Measurements from ENCODE around the gene USP27X.

The USP27X gene

GRCh38 chrX:49878834-49879655 is at the start of gene USP27X:
Gene USP27X (plus strand): TSS chrX:49879484. CDS start chrX:49880308, 824 bp downstream.
- peak; percentile 72 for DNase-seq

GRCh38 chrX:49838374-49838773 is 40.9 kb upstream of the USP27X start:
- no peak for DNase-seq

- peak; percentile 85 for DNase-seq
Observed at GRCh38 chrX:49840679-49841078, 38.6 kb upstream of the USP27X start.

- no peak for DNase-seq
Observed at GRCh38 chrX:49842621-49843020, 36.7 kb upstream of the USP27X start.

GRCh38 chrX:49844611-49845010 is 34.7 kb upstream of the USP27X start:
- DNase-seq = peak; percentile 85

GRCh38 chrX:49845701-49846403 is 33.4 kb upstream of the USP27X start:
- no peak for DNase-seq

- no peak for DNase-seq
Observed at GRCh38 chrX:49846522-49846921, 32.8 kb upstream of the USP27X start.

GRCh38 chrX:49848275-49848674 is 31.0 kb upstream of the USP27X start:
- no peak for DNase-seq

- no peak for DNase-seq
Observed at GRCh38 chrX:49850028-49850427, 29.3 kb upstream of the USP27X start.

- no peak for DNase-seq
Observed at GRCh38 chrX:49853661-49854060, 25.6 kb upstream of the USP27X start.

GRCh38 chrX:49856819-49857218 is 22.5 kb upstream of the USP27X start:
- no peak for DNase-seq

GRCh38 chrX:49858341-49858740 is 20.9 kb upstream of the USP27X start:
- DNase-seq = no peak

GRCh38 chrX:49859491-49859890 is 19.8 kb upstream of the USP27X start:
- no peak for DNase-seq

GRCh38 chrX:49860867-49861535 is 18.3 kb upstream of the USP27X start:
- DNase-seq = no peak

- no peak for DNase-seq
Observed at GRCh38 chrX:49862093-49862492, 17.2 kb upstream of the USP27X start.

- DNase-seq = no peak
Observed at GRCh38 chrX:49868739-49869138, 10.5 kb upstream of the USP27X start.

- DNase-seq = peak; percentile 38
Observed at GRCh38 chrX:49876750-49877149, 2.5 kb upstream of the USP27X start.

GRCh38 chrX:49877397-49878101 is 1.7 kb upstream of the USP27X start:
- DNase-seq = no peak

- DNase-seq = no peak
Observed at GRCh38 chrX:49878128-49878833, 1.0 kb upstream of the USP27X start.

GRCh38 chrX:49879656-49880277 is 483 bp downstream of the USP27X start:
- DNase-seq = no peak

- DNase-seq = no peak
Observed at GRCh38 chrX:49880668-49881067, 1.4 kb downstream of the USP27X start.

GRCh38 chrX:49884290-49884862 is 5.1 kb downstream of the USP27X start:
- DNase-seq = peak; percentile 42

All from NCI-H1436 (cell line).